ENCODE measurements around the gene SFTPA2.

DNA sequence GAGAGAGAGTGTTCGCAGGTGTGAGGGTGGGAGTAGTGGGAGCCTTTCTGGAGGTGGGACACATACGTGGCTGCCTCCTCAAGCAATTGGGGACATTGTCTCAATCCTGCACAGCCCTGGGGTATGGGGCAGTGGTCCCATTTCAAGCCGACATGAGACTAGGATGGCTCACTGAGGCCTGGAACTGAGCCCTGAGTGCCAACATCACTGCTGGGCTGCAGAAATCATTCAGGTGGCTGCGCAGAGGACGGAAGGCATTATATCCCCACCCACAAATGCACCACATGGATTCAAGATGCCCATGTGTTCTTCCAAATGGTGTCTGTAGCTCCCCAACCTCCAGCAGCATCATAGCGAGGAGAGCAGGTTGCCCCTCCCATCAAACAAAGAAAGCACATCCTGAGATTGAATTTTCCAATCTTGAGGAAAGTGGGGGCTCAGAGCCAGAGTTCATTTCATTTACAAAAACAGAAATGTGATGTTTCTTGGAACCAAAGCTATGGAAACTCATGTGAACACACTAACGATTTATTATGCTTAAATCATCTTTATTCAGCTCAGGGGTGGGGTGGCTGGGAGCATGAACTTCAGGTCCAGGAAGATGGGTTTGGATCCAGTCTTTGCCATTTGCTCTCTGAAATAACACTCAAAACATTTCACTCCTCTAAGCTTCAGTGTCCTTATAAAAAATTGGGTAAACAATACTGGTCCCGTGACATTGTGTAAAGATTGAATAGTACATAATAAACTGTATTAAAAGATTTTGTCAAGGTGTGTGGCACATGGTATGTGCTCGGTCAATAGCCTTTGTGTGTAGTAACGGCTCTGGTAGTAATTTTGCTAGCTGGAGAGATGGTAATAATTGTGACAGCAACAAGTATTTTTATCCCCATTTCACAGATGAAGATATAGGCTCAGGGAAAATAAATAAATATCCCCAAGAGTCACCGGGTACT, 4.6 kb downstream of the SFTPA2 start:
- TF ChIP-seq, protein P1, sequence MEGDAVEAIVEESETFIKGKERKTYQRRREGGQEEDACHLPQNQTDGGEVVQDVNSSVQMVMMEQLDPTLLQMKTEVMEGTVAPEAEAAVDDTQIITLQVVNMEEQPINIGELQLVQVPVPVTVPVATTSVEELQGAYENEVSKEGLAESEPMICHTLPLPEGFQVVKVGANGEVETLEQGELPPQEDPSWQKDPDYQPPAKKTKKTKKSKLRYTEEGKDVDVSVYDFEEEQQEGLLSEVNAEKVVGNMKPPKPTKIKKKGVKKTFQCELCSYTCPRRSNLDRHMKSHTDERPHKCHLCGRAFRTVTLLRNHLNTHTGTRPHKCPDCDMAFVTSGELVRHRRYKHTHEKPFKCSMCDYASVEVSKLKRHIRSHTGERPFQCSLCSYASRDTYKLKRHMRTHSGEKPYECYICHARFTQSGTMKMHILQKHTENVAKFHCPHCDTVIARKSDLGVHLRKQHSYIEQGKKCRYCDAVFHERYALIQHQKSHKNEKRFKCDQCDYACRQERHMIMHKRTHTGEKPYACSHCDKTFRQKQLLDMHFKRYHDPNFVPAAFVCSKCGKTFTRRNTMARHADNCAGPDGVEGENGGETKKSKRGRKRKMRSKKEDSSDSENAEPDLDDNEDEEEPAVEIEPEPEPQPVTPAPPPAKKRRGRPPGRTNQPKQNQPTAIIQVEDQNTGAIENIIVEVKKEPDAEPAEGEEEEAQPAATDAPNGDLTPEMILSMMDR (IDR thresholded peaks at IDR 0.05) = no peak
- no peak for TF ChIP-seq POLR2A (IDR thresholded peaks at IDR 0.05)

Measured in tibial nerve (tissue), 3 donors.